HG03139 (cell line): Measurements from ENCODE around the gene BIRC6.

ENCODE experiments used
- ATAC-seq: cut with Tn5 transposase; IDR thresholded peaks from one replicate; pipeline ENCODE4 v1.9.1; 2021; ENCODE audit not compliant: unreplicated experiment

BIRC6 gene

DNA sequence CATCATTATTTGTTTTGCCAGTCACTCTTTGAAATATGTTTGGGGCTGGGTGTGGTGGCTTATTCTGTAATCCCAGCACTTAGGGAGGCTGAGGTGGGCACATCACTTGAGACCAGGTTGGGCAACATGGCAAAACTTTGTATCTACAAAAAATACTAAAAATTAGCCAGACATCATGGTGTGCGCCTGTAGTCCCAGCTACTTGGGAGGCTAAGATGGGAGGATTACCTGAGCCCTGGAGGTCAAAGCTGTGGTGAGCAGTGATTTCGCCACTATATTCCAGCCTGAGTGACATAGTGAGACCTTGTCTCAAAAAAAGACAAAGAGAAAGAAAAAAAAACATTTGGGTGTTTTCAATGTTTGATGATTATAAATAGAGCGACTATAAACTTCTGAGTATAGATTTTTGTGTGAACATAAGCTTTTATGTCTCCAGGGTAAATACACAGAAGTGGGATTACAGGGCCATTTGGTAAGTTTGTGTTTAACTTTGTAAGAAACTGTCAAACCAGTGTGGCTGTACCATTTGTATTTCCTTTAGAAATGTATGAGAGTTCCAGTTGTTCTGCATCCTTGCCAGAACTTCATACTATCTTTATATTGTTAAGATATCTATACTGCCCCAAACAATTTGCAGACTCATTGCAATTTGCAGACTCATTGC is 15.8 kb downstream of the BIRC6 start:
- ATAC-seq, result no peak

DNA sequence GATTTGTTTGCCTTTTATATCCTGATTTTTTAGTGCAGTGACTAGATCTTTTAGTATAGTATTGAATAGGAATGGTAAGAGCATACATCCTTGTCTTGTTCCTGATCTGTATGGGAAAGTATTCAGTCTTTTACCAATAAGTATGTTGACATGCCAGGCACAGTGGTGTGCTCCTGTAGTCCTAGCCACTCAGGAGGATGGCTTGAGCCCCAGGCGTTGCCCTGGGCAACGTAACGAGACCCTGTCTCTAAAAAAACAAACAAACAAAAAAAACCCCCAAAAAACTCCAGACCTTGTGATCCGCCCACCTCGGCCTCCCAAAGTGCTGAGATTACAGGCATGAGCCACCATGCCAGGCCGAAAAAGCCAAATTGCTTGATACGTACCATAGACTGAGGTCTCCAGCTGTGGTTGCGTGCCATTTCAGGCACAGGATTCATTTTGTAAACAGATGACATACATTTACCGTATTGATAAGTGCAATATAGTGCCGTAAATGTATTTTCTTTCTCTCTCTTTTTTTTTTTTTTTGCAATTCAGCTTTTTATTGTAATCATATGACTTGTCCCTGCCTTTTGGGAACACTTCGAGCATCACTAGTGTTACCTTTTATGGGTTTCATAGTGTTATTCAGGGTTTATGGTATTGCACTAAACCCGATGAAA is 18.5 kb downstream of the BIRC6 start:
- ATAC-seq, result no peak

DNA sequence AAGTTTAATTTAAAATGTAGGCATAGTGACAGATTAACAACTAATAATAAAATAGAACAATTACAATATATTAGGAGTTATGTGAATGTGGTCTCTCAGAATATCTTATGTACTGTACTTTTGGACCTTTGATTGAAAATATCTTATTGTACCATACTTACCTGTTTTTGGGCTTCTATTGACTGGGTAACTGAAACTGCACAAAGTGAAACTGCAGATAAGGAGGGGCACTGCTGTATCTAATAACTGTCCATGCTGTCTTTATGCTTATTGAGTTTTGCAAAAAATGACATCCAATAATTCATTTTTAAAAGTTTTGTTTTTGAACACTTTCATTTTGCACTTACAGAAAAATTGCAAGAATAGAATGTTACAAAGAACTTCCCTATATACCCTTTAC is 19.9 kb downstream of the BIRC6 start:
- ATAC-seq, result no peak

DNA sequence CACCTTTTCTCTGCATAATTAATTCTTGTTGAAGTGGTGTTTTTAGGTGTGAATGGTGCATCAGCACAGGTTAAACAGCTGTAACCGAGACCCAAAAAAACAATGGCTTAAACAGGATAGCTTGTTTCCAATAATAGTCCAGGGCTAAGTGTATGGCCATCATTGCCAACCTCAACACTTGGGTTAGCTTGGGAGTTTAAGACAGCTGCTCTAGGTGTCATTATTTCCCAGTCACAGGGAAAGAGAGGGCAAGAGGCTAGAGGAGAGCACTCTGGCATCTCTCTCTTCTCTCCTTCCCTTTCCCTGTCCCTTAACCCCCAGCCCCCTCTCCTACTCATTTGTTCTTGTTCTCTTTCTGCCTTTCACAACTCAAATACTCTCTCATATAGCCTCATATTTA is 21.1 kb downstream of the BIRC6 start:
- ATAC-seq, result no peak

DNA sequence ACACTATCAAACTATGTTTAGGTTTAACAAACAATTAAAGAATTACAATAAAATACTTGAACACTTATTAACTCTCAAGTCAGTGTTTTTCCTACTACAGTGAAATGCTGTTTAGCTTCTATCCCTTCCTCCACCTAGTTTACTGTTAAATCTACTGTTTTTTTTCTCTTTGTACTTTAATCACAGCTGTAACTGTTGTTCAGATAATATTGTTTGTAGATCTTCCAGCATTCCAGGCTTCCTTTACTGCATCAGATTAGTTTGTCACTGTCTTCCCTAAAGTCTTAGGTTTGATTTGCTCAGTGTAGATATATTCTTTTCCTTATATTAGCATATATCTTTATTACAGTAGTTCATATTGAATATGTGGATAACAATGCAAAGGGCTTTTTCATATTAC is 22.5 kb downstream of the BIRC6 start:
- ATAC-seq, result no peak

DNA sequence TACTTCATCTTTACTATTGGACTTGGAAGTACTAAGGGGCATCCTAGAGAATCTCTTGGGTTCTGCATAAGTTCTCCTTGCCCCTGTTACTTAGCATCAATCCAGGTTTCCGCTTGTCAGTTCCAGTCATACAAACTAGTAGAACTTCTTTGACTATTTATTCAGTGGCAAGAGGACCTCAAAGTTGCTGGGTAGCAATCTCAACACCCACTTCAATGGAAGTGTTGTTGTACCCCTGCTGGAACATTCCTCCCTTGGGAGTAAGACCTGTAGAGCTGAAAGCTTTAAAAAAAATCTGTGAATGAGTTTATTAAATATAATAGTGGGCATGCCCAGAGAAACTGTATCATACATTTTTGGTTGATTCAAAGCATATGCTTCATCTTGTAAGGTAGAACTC is 27.0 kb downstream of the BIRC6 start:
- ATAC-seq, result no peak

DNA sequence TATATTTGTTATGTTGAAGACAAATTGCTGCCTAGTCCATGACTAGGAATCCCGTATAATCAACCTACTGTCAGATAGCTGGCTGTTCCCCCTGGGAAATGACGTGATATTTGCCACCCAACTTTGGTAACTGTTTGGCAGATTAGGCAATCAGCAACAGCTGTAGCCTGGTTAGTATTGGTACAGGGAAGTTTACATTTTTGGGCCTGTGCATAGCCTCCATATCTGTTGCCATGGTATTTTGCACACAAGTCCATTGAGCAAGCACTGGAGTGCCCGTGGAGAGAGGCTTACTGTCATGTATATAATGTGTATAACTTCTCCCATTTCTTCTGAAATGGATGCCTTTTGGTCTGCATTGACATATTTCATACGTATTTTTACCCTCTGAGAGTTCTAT is 27.7 kb downstream of the BIRC6 start:
- no peak for ATAC-seq

DNA sequence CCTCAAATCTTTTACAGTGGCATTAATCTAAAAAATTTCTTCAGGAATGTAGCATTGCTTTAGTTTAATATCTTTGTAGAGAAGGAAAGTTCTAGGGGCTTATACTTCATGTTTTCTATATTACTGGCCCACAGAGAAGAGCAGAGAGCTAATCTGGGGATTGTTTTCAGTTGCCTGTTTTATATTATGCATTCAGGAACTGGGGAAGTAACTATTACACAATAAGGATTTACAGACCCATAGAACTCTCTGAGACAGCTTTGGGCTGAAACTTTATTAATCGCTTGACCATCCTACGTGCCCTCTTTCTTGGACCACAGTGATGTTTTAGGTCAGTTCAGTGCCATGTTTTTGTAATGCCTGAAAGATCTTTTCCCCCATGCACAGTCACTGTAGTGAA is 29.9 kb downstream of the BIRC6 start:
- no peak for ATAC-seq

DNA sequence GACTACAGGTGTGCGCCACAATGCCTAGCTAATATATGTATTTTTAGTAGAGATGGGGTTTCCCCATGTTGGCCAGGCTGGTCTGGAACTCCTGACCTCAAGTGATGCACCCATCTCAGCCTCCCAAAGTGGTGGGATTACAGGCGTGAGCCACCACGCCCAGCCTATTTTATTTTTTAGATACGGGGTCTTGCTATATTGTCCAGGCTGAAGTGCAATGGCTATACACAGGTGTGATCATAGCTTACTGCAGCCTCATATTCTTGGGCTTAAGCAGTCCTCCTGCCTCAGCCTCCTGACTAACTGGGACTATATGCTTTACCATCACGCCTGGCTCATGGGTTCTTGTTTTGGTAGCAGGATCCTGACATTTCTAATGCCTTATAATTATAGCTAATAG is 42.4 kb downstream of the BIRC6 start:
- ATAC-seq, result no peak

DNA sequence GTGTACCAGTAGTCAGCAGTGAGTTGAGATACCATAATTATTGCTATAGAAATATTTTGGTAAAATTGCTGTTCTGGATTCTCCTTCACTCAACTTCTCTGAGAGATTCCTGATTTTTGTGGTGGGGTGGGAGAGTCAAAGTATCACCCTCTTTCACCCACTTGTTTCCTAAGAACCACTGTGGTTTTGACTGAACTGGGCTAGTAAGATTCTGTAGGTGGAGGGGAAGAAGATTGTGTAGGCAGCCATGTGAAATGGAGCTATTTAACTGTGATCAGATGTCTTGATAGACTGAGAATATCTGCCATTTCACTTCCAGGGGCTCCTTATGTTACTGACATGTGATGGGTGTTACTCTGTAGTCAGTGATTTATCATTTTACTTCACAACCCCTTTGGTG is 45.3 kb downstream of the BIRC6 start:
- no peak for ATAC-seq

DNA sequence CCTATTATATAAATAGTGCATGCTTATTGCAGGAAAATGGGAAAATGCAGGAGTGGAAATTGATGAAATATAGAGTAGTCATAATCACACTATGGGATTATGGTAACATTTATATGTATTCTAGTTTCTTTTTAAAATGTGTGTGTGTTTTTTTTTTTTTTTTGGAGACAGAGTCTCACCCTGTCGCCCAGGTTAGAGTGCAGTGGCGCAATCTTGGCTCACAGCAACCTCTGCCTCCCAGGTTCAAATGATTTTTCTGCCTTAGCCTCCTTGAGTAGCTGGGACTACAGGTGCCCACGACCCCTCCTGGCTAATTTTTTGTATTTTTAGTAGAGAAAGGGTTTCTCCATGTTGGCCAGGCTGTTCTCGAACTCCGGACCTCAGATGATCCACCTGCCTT is 47.0 kb downstream of the BIRC6 start:
- no peak for ATAC-seq

DNA sequence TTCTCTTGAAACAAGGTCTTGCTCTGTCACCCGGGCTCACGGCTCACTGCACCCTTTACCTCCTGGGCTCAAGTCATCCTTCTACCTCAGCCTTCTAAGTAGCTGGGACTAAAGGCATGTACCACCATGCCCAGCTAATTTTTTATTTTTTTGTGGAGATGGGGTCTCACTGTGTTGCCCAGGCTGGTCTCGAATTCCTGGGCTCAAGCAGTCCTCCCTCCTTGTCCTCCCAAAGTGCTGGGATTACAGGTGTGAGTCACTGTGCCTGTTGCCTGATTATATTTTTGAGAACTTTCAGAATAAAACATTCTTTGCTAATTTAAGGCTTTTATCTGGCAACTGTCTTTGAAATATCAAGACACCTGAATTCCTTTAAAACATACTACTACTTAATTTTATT is 47.9 kb downstream of the BIRC6 start:
- no peak for ATAC-seq

DNA sequence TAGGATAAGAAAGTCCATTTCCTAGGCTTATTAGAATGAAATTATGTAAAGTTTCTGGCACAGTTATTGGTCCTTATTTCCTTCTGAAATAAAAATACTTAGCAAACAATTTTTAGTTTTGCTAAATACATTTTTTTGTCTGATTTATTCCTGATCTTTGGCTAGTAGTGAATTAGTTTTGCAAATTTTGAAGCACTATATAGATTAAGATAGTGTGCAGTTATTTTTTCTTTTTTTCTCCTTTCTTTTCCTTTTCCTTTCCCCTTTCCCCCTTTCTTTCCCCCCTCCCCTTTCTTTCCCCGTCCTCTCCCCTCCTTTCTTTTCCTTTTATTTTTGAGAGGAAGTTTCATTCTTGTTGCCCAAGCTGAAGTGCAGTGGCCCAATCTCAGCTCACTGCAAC is 59.7 kb downstream of the BIRC6 start:
- ATAC-seq, result no peak

DNA sequence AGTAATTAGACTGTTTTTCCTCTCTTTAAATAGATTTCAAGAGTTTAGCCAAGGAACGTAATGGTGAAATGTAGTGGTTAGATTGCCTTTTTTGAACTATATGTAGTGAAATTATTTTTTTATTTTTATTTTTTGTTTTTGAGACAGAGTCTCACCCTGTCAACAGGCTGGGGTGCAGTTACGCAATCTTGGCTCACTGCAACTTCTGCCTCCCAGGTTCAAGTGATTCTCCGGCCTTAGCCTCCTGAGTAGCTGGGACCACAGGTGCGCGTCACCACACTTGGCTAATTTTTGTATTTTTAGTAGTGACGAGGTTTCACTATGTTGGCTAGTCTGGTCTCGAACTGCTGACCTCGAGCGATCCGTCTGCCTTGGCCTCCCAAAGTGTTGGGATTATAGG is 60.8 kb downstream of the BIRC6 start:
- ATAC-seq, result no peak

DNA sequence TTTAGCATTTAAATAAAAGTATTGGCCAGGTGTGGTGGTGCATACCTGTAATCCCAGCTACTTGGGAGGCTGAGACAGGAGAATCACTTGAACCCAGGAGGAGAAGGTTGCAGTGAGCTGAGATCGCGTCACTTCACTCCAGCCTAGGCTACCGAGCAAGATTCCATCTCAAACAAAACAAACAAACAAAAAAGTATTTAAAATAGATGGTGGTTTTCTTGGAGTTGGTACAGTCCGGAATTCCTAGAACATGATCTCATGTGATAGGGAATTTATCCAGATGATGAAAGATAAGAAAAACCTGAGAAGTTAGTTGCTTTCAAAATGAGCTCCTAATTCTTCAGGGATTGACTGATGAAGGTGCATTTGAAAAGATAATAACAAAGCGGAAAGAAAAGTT is 62.0 kb downstream of the BIRC6 start:
- no peak for ATAC-seq

DNA sequence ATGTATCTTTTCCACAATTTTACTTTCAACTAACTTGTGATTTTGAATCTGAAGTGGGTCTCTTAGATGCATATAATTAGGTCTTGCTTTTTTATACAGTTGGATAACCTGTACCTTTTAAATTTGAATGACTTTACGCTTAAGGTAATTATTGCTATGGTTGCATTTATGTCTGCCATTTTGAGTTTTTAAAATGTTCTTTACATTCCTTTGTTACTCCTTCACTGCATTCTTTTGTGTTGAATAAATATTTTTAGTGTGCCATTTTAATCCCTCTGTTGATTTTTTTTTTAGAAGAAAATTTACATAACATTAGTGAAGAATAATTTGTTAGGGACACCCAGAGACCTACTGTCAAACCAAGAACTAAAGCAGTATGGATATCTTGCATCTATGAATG is 65.3 kb downstream of the BIRC6 start:
- ATAC-seq, result no peak

DNA sequence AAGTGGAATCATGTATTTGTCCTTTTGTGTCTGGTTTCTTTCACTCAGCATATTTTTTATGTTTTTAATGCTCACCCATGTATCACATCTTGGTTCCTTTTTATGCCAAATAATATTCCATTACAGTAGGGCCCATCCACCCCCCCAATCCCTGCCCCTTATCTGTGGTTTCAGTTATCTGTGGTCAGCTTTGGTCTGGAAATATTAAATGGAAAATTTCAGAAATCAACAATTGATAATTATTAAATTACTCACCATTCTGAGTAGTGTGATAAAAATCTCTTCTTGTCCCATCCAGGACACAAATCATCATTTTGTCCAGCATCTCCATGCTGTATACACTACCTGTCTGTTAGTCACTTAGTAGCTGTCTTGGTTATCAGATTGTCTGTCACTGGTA is 66.7 kb downstream of the BIRC6 start:
- no peak for ATAC-seq

DNA sequence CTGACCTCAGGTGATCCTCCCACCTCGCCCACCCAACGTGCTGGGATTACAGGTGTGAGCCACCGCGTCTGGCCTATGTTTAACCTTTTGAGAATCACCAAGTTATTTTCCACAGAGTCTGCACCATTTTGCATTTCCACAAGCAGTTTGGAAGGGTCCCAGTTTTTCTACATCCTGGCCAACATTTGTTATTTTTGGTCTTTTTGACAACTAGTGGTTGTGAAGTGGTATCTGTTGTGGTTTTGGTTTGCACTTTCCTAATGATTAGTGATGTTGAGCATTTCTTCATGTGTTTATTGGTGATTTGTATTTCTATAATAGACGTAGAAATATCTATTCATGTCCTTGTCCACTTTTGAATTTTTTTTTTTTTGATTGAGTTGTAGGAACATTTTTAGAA is 67.9 kb downstream of the BIRC6 start:
- no peak for ATAC-seq

DNA sequence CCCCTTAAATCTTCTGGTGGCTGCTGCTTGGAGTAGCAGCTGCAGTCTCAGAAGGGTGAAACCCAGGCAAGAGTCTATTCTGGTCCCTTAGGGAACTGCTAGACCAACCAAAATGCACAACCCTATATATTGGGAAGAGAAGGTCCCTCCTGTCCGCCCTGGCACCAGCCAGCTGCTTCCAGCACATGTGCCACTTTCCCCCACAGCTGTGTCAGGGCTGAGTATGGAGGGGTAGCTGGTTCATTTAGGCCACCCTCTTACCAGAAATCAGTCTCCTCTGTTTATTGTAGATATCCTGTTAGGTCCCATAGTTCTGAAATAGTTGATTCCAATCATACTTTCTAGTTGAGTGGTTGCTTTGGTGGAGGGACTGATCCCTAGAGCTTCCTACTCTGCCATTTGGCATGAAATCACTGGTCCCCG is 68.9 kb downstream of the BIRC6 start:
- no peak for ATAC-seq

DNA sequence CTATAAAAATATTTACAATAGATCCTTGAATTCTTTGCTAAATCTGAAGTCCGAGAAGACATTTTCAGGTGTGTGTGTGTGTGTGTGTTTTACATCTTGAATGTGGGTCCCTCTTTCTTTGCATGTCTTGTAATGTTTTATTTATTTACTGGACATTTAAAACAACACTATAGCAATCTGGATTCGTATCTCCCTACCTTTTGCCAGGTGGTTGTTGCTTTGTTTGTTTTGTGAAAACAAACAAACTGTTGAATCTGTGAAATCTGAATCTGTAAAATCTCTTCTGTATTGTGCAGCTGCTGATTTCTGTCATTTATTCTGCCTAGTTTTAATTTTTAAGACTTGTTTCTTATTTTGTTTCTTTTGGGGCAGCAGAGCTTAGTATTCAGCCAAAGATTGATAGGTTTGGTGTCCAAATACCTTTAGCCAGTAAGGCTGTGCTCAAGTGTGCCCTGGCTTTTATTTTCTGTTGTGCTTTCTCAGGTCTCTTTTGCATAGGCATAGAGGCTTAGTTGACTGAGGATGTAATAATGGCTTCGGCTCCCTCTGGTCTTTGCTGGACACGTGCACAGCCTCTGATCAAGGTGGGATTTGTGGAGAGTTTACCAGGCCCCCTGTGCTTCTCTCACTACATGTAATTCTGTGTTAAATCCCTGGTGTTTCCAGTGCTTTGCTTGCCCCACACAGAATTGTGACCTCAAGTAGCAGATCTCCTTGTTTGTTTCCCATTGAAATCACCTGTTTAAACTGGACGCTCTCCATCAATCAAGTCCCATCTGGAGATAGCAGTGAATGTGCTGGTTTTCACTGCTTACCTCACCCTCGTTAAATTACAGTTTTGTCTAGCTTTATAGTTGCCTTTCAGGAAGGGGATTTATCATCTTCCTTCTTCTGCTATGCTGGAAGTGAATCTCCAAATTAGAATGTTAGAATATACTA is 71.1 kb downstream of the BIRC6 start:
- ATAC-seq, result no peak

DNA sequence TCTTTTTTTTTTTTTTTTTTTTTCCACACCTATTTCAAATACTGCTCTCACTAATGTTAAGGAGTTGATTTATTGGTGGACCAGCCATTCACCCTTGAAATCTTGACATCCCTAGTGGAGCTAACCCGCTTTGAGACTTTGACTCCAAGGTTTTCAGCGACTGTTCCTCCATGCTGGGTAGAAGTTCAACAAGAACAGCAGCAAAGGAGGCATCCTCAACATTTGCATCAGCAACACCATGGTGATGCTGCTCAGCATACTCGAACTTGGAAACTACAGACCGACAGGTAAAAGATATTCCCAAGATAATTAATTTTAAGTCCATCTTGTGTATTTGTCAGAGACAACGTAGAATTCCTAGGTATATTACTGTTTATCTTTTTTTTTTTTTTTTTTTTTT is 74.0 kb downstream of the BIRC6 start:
- no peak for ATAC-seq

DNA sequence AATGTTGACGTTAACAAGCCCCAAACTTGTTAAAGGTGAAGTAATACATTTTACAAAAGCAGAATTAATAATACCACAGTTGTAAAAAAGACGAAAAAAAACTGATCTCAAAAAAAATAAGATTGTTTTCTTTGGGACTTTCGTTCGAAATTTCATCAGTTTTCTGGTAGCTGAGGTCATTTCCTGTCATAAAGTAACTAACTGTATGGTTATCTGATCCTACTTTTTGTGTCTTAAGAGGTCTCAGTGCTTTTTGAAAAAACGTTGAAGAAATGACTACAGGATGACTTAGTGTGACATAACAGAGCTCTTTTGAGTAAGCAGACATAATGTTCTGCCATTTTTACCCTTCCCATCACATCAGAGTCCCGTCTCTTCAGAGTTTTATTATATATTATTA is 79.3 kb downstream of the BIRC6 start:
- ATAC-seq, result no peak
